EL (cell line): ENCODE measurements around the gene ZGPAT.
"Not testable (repeated sequence)": the region's sequence is repeated elsewhere in the genome, so short reads cannot be mapped to it uniquely, and the experiment has no call there.

Source experiments
- DNase-seq: peaks from one replicate; pipeline ENCODE4 v3.0.0-alpha.2; 2016

ZGPAT gene

DNA sequence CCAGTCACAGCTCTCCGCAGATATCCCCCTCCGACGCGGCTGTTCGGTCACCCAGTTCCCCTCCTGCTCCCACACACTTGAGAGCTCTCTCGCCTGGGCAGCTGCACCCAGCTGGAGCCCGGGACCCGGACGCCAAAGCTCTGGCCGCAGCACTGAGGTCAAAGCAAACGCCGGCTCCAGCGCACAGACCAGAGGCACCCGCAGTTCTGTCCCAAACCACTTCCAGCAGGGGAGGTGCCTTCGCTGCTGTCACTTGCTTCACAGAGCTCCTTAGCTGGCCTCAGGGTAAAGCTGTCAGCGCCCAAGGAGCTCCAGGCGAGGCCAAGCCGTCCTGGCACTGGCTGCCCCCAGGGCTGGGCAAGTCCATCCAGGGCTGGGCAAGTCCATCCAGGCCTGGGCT is 59.6 kb downstream of the ZGPAT start:
- no peak for DNase-seq

DNA sequence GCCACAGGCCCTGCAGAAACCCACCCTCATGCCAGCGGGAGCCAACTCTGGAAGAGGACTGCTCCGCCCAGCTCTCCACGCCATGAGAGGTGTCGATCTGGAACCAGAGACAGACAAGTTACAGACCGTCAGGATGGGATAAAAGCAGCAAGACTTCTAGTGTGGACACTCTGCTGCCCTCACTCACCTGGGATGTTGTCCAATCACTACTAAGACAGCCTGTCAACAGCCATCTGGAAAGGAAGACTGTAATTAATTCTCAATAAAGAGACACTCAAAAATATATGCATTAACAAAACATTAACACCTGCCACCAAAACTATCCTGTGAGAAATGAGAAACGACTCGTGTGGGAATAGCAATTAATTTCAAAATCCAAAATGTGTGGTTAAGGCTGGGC is 60.0 kb downstream of the ZGPAT start:
- no peak for DNase-seq

DNA sequence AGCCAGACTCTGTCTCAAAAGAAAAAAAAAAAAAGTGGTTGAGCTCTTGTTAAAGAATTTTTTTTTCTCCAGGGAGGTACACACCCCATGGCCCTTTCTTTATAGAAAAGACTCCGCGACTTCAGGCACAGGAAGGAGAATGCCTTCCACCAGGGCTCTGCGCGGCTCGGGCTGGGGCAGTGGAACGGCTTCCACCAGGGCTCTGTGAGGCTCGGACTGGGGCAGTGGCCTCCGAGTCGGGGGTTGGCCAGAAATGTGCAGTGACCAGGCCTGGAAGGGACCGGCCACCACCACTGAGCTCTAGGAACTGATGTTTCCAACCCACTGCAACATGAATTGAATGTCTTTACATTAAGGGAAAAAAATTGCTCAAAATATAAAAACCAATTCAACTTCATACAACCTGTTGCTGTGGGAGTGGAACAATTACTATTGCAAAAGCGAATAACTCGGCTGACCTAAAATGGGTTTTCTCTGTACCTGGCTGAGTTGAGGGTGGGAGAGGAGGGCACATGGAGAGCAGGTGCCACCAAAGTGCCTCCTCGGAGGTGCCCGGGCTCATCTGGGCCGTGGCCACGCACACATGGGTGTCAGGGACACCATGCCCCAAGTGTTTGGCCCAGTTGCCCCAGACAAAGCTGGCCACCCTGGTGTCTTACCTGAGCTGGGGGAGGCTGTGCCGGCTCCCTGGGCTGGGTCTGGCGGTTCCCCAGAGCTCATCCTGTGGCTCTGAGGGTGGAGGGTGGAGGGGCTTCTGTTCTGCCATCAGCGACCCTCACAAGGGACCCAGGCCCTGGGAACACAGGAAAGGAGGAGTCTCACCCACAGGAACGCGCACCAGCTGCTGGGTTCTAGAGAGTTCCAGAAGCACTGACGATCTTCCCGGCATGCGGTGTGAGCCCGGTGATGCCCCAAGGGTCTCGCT is 61.0 kb downstream of the ZGPAT start:
- DNase-seq, result no peak

DNA sequence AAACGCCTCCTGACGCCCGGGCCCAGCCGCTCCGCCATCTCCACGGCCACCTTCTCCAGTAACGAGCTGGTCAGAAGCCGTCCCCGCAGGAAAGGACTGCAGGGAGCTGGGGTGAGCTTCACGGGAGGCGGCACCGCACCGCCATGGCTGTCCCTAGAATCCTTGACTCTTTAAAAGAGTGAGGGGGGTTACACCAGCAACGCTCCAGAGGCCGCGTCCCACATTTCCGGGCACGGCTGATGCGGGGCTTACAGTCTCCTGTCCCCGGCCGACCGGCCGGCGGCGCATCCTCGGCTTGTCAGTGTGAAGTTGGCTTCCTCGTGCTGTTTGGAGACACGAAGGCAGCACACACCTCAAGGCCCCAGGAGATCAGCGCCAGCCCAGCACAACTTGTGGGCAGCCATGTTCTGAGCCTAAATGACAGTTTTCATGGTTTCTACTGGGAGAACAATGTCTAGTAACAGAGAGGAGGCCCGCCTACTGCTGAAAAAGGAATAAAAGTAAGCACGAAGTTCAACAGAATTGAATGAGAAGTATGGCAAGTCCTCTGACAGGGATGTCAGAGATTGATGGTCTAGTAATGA is 62.1 kb downstream of the ZGPAT start:
- DNase-seq, result no peak

DNA sequence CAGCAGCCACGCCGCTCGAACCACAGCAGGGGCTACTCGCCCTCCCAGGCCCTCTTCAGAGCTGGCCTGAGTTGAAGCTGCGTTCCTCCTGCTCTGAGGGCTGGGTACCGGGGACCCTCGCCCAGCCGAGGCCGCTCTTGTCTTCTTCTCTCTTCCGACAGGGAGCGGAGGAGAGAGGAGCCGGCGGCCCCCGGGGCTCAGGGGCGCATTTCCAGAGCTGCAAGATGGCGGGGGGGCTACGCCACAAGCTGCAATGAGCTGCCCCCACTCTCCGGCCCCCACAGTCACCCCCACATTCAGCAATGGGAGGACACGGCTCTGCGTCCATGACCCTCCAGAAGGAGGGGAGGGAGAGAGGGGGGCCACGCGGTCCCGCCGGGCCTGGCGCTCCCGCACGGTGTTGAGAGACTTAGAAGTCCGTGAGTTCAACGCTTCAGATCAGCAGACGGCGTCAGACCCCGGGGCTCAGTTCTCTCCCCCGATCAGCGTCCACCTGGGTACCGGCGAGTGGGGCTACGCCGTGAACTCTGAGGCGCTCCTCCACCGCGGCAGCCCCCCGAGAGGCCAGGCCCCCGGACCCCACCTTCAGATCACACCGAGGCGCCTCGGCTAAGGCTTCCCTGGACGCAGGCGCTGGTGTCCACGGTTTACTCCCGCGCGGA is 63.3 kb downstream of the ZGPAT start:
- DNase-seq, result no peak

DNA sequence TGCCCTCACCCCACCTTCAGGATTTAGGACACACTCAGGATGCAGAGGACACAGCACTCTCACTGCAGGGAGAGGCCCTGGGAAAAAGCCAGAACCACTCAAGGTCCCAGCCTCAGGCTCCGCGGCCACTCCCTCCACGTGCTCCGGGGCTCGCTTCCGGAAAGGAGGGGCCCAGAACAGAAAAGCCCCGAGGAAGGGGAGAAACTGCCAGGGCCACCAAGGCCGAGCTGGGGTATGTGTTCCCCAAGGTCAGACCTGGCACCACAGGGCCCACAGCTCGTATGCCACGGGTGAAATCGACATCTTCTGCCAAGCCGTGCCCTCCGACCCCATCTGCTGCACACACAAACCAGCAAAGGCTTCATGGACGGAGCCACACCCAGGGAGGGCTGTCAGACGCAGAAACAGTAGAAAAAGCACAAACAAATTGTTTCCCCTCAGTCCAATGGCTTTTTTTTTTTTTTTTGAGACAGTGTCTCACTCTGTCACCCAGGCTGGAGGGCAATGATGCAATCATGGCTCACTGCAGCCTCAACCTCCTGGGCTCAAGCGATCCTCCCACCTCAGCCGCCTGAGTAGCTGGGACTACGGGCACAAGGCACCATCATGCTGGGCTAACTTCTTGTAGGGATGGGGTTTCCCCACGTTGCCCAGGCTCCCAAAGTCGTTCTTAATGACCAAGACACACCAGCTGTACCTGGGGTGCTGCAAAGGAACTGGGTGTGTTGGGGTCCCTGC is 65.1 kb downstream of the ZGPAT start:
- DNase-seq, result no peak

DNA sequence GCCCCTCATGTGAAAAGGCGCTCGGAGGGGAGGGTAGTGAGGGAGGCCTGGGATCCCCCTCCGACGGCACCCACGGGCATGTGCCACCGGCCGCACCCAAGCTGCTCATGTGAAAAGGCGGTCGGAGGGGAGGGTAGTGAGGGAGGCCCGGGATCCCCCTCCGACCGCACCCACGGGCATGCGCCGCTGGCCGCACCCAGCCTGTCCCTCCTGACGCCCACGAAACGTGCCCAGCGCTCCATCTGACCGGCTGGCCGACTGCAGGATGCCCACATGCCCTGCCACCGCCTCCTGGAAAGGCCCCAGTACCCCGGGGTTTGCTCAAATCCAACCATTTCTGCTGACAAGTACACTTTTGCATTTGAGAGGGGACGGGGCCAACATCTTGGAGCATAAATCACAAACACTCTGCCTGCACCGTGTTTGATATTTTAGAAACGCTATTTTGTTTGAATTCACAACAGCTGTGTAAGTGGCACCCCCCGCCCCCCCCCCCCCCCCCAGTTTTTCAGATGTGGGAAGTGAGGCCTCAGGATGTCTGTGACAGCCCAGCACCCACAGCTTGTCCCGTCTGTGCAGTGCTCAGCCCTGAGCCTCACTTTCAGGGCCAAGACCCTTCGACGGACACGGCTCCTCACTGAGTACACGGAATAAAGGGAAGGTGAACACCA is 65.9 kb downstream of the ZGPAT start:
- DNase-seq, result no peak

DNA sequence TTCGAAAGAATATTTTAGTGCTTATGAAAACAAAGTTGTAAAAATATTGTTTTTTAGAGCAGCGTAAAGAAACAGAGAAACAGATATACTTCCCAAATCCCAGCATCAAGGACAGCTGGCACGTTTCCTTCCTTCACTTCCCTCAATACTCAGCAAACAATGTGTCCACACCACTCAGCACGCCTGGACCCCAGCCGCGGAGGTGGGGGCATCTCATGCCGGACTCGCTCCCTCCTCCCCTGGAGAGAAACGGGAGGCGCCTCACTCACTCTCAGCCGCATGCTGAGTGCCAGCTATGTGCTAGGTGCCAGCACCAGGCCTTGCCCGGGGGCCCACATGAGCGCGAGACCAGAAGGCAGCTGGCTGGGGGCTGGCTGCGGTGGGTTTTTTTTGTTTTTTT is 66.5 kb downstream of the ZGPAT start:
- no peak for DNase-seq

DNA sequence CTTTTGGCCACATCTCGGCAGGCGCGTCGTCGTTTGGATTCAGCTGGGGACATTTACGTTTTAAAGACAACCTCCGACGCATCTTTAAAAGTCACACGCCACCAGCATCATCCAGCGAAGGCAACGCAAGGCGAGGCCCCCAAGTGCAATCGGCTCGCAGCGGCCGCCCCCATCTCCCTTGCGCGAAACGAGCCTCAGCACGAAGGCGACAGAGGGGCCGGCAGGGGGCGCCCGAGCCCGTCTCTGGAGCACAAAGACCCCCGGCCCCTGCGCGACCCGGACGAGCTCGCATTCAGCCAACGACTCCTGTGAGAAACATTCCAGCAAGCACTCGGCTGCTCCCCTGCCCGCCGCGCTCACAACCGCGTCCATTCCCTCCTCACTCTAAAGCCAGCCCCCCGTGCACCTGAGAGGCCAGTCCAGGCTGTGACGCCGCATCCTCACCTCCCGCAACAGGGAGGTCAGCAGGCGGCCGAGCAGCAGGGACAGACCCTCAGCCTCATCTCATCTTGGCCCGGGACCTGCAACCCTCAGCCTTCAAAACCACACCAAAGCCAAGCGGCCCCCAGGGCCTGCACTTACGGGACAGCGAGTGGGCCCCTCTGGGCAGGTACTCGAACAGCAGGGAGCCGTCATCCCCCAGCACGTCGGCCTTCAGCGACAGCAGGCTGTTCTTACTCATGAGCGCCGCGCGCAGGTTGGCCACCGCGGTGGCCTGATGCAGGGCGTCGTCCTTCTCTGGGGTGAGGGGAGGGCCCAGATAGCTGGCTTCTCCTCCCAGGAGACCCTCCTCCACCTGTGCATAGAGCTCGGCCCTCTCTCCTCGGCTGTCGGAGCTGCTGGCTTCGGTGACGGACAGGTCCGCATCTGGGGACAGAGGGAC is 67.5 kb downstream of the ZGPAT start:
- peak; percentile 28 for DNase-seq

DNA sequence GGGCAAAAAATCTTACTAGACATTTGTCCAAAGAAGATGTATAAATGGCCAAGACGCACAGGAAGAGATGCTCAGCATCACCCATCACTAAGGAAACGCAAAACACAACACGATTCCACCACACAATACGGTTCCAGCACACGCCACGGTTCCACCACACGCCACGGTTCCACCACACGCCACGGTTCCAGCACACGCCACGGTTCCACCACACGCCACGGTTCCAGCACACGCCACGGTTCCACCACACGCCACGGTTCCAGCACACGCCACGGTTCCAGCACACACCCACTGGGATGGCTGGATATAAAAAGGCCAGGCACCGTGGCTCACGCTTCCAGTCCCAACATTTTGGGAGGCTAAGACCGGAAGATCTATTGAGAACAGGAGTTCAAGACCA is 69.0 kb downstream of the ZGPAT start:
- not testable (repeated sequence) for DNase-seq

DNA sequence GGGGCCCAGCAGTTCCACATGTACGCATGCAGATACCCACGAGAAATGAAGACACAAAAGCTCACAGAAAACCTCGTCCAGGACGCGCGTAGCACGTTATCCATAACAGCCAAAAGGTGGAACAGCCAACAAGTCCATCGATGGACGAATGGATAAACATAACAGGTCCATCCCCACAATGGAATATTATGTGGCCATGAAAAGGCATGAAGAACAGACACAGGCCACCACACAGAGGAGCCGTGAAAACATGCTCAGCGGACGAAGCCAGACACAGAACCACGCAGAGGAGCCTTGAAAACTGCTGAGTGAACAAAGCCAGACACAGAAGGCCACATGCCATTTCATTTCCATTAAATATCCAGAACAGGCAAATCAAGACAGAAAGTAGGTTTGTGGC is 69.8 kb downstream of the ZGPAT start:
- DNase-seq, result no peak

DNA sequence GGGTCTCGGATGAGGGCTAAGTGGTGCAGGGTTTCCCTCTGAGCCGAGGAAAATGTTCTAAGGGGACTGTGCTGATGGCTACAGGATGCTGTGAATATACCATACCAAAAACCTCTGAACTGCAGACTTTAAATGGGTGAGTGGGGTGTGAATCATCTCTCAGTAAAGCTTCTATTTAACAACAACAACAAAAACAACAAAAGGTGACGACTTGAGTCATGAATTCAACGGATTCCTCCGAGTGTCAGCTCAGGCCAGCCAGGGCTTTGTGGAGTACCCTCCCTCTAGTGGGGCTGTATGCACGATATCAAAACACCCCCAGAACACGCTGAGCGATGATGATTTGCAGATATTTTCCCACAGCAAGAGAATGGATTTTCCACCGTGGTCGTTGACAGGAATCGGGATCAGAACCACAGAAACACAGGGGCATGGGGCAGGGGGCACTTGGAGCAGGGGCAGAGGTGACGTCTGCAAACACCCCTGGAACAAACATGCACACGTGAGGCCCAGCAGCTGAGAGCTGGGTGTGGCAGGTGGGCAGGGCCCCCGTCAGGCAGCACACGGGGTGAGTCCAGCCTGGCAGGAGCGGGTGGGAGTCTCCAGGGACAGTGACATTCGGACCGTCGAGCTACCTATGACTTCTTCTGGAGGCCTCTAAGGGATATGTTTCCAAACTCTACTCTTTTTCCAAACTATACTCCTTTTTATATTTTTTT is 70.4 kb downstream of the ZGPAT start:
- DNase-seq, result no peak

DNA sequence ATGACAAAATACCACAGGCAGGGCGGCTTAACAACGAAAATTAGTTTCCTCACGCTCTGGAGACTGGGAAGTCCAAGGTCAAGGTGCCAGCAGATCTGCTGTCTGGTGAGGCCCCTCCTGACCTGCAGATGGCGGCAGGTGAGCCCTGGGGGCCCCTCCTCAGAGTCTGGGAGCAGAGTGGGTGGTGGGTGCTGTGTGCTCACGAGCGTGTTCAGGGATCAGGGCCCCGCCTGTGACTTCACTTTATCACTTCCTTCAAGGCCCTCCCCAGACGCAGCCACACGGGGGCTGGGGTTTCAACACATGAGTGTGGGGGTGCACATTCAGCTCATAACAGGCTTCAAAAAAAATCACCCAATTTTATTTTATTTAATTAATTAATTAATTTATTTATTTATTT is 71.0 kb downstream of the ZGPAT start:
- DNase-seq, result no peak

DNA sequence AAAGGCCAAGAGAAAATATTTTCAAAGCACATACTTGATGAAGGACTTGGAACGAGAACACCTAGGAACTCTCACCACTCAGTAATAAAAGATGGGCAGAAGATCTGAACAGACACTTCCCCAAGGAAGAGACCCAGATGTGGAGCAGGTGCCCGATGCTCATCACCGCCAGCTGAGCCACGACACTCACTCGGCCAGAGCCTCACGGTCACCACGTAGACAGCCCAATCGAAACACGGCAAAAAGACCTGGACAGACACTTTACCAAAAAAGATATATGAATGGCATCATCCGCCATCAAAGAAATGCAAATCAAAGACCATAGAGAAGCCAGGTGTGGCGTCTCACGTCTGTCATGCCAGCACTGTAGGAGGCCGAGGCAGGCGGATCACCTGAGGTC is 73.3 kb downstream of the ZGPAT start:
- no peak for DNase-seq

DNA sequence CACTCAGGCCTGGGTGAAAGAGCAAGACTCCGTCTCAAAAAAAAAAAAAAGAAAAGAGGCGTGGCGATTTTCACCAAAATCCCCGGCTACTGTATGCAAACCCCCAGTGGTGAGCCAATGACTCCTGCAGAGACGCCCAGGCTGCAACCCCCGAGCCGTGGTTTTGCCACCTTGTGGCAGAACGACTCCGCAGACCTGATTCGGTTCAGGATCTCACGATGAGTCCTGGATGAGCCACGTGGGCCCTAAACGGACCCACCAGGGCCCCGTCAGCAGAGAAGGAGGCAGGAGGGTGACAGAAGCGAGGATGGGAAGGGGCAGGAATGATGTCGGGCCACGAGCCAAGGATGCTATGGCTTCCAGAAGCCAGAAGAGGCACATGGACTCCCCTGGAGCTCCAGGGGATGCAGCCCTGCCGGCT is 74.2 kb downstream of the ZGPAT start:
- DNase-seq, result no peak

DNA sequence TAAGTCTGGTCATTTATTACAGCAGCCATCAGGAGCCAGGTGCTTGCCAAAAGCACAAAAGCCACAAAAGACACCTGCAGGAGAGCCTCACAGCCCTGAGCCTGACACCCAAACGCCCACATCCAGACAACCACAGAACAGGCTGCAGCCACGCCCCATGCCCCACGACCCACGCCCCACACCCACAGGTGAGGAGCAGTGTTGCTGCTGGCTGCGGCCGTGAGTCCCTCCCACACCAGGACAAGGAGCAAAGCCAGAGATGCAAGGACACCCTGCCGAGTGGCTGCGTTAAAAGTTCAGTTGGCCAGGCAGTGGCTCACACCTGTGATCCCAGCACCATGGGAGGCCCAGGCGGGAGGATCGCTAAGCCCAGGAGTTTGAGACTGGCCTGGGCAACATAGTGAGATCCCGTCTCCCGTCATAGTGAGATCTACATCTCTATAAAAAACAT is 74.7 kb downstream of the ZGPAT start:
- DNase-seq, result no peak

DNA sequence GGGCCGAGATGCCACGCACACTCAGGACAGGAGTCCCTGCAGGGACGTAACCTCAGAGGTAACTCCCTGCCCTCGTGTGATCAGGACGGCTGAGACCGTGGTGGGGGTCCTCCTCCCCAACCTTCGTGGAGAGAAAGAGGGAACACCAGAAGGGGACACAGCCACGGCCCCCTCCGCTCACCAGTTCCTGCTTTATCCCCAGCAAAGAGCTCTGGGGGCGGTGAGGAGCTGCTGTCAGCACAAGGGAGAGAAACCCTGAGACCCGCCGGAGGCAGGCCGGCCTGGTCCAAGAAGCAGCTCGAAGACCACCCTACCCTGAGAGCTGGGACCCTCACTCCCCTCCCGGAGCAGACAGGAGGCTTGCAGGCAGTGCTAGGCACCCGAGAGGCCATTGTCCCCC is 76.1 kb downstream of the ZGPAT start:
- DNase-seq, result no peak

DNA sequence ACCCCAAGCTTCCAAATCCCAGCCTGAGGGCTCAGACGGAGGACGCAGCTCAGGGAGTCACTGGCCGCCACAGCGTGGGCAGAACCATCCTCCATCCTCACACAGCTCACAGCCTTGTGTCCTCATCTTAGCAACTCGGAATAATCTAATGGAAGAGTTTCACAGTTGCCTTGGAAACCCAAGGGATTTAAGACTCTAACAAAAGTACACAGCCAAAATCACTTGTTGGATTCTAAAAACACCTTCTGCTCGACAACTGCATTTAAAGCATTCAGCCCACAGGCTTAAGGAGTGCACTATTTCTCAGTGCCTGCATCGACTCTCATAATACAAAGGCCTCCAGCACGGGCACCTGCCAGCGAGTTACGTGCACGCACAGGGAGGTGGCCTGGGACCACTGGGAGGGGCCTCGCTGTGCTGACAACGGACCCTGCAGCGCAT is 77.9 kb downstream of the ZGPAT start:
- DNase-seq, result no peak
